Measurements from ENCODE around the gene DLG3. TPM values are rescaled to one million over a fixed set of nuclear protein-coding genes. Genes with fewer than 3 reads are reported as not detected.
"Not testable (repeated sequence)": the region's sequence is repeated elsewhere in the genome, so short reads cannot be mapped to it uniquely, and the experiment has no call there.

Gene DLG3
- total and polyA plus RNA-seq, 5 experiments from 2014 or later, result 2.3 to 6.7 (median 5.6) TPM

GRCh38 chrX:70509078-70509477 is 64.4 kb downstream of the DLG3 start:
- POLR2A ChIA-PET, result no interaction called here
- ATAC-seq (no peak), DNase-seq (no peak)
- H3K4me3 Mint-ChIP-seq, result no peak overlapping the region
- peaks cover 0 to 7% (median 0%) of the 10 kb centered on the region in 9 donors for H3K9me3 Mint-ChIP-seq
- H3K36me3 Mint-ChIP-seq, result peaks cover 0 to 3% (median 0%) of the 10 kb centered on the region in 3 donors
- no peak overlapping the region for H3K27ac Mint-ChIP-seq
- peaks cover 0 to 11% (median 4%) of the 10 kb centered on the region in 5 donors for H3K27me3 Mint-ChIP-seq
- peaks cover 0 to 2% (median 0%) of the 10 kb centered on the region in 4 donors for H3K4me1 Mint-ChIP-seq

- ATAC-seq, H3K4me1 Mint-ChIP-seq, H3K36me3 Mint-ChIP-seq, H3K27ac Mint-ChIP-seq, H3K4me3 Mint-ChIP-seq, DNase-seq, POLR2A ChIA-PET: not testable (repeated sequence)
- Mint-ChIP-seq H3K27me3 (peaks cover 0 to 21% (median 4%) of the 10 kb centered on the region in 5 donors), H3K9me3 (peaks cover 0 to 22% (median 10%) of the 10 kb centered on the region in 9 donors)
Observed at GRCh38 chrX:70515270-70515669, 70.6 kb downstream of the DLG3 start.

- H3K27ac Mint-ChIP-seq, H3K4me3 Mint-ChIP-seq, ATAC-seq, POLR2A ChIA-PET, DNase-seq, H3K4me1 Mint-ChIP-seq, H3K36me3 Mint-ChIP-seq: not testable (repeated sequence)
- Mint-ChIP-seq H3K27me3 (peaks cover 0 to 21% (median 4%) of the 10 kb centered on the region in 5 donors), H3K9me3 (peaks cover 0 to 22% (median 10%) of the 10 kb centered on the region in 9 donors)
Observed at GRCh38 chrX:70515692-70516091, 71.1 kb downstream of the DLG3 start.

GRCh38 chrX:70525733-70526132 is 81.1 kb downstream of the DLG3 start:
- ATAC-seq, result no peak
- peaks cover 0 to 3% (median 0%) of the 10 kb centered on the region in 4 donors for H3K4me1 Mint-ChIP-seq

GRCh38 chrX:70527053-70527452 is 82.4 kb downstream of the DLG3 start:
- H3K4me1 Mint-ChIP-seq, result peaks cover 0 to 3% (median 0%) of the 10 kb centered on the region in 4 donors
- no peak overlapping the region for H3K27ac Mint-ChIP-seq
- H3K36me3 Mint-ChIP-seq, result no peaks in the 10 kb centered on the region
- H3K27me3 Mint-ChIP-seq, result peaks cover 0 to 4% (median 0%) of the 10 kb centered on the region in 5 donors
- ATAC-seq, result no peak
- H3K4me3 Mint-ChIP-seq, result no peak overlapping the region
- H3K9me3 Mint-ChIP-seq, result peaks cover 0 to 2% (median 0%) of the 10 kb centered on the region in 9 donors
- no peak for DNase-seq
- POLR2A ChIA-PET, result no interaction called here

More at GRCh38 chrX:70525733-70526132, 81.1 kb downstream of the DLG3 start:
- Mint-ChIP-seq H3K36me3 (no peaks in the 10 kb centered on the region), H3K27me3 (peaks cover 0 to 1% (median 0%) of the 10 kb centered on the region in 5 donors), H3K9me3 (peaks cover 0 to 10% (median 0%) of the 10 kb centered on the region in 9 donors), H3K27ac (no peak overlapping the region), H3K4me3 (no peak overlapping the region)
- POLR2A ChIA-PET, result no interaction called here
- DNase-seq, result no peak

GRCh38 chrX:70527610-70528345 is 83.1 kb downstream of the DLG3 start:
- H3K4me1 Mint-ChIP-seq, result peaks cover 0 to 3% (median 0%) of the 10 kb centered on the region in 4 donors
- H3K9me3 Mint-ChIP-seq, result no peaks in the 10 kb centered on the region
- DNase-seq, result no peak
- peaks cover 0 to 8% (median 0%) of the 10 kb centered on the region in 5 donors for H3K27me3 Mint-ChIP-seq
- no peak for ATAC-seq
- no peak overlapping the region for H3K27ac Mint-ChIP-seq
- no peak overlapping the region for H3K4me3 Mint-ChIP-seq
- POLR2A ChIA-PET, result no interaction called here
- no peaks in the 10 kb centered on the region for H3K36me3 Mint-ChIP-seq

- Mint-ChIP-seq H3K36me3 (no peaks in the 10 kb centered on the region), H3K9me3 (no peaks in the 10 kb centered on the region), H3K27ac (no peak overlapping the region), H3K4me1 (no peaks in the 10 kb centered on the region), H3K4me3 (no peak overlapping the region), H3K27me3 (peaks cover 6 to 25% (median 16%) of the 10 kb centered on the region in 5 donors)
- ATAC-seq, result no peak
- DNase-seq, result no peak
- POLR2A ChIA-PET, result no interaction called here
Observed at GRCh38 chrX:70535198-70535597, 90.6 kb downstream of the DLG3 start.

GRCh38 chrX:70549429-70549828 is 104.8 kb downstream of the DLG3 start:
- POLR2A ChIA-PET, result no interaction called here
- peaks cover 0 to 5% (median 0%) of the 10 kb centered on the region in 9 donors for H3K9me3 Mint-ChIP-seq
- no peaks in the 10 kb centered on the region for H3K36me3 Mint-ChIP-seq
- DNase-seq, result no peak
- no peak overlapping the region for H3K27ac Mint-ChIP-seq
- ATAC-seq, result no peak
- no peaks in the 10 kb centered on the region for H3K4me1 Mint-ChIP-seq
- no peak overlapping the region for H3K4me3 Mint-ChIP-seq
- no peaks in the 10 kb centered on the region for H3K27me3 Mint-ChIP-seq

- Mint-ChIP-seq H3K4me1 (no peaks in the 10 kb centered on the region), H3K27ac (no peak overlapping the region), H3K4me3 (no peak overlapping the region), H3K36me3 (no peaks in the 10 kb centered on the region), H3K27me3 (no peaks in the 10 kb centered on the region), H3K9me3 (no peaks in the 10 kb centered on the region)
- POLR2A ChIA-PET, result no interaction called here
- no peak for DNase-seq
- no peak for ATAC-seq
Observed at GRCh38 chrX:70552130-70552704, 107.6 kb downstream of the DLG3 start.

GRCh38 chrX:70553516-70553915 is 108.9 kb downstream of the DLG3 start:
- H3K27ac Mint-ChIP-seq, result no peak overlapping the region
- peaks cover 0 to 12% (median 0%) of the 10 kb centered on the region in 9 donors for H3K9me3 Mint-ChIP-seq
- H3K4me1 Mint-ChIP-seq, result no peaks in the 10 kb centered on the region
- H3K27me3 Mint-ChIP-seq, result peaks cover 0 to 1% (median 0%) of the 10 kb centered on the region in 5 donors
- POLR2A ChIA-PET, result no interaction called here
- no peaks in the 10 kb centered on the region for H3K36me3 Mint-ChIP-seq
- no peak for ATAC-seq
- no peak overlapping the region for H3K4me3 Mint-ChIP-seq
- no peak for DNase-seq

GRCh38 chrX:70554081-70554480 is 109.4 kb downstream of the DLG3 start:
- POLR2A ChIA-PET, result no interaction called here
- no peak overlapping the region for H3K27ac Mint-ChIP-seq
- no peak overlapping the region for H3K4me3 Mint-ChIP-seq
- peaks cover 0 to 1% (median 0%) of the 10 kb centered on the region in 5 donors for H3K27me3 Mint-ChIP-seq
- DNase-seq (no peak), ATAC-seq (no peak)
- H3K36me3 Mint-ChIP-seq, result no peaks in the 10 kb centered on the region
- no peaks in the 10 kb centered on the region for H3K4me1 Mint-ChIP-seq
- H3K9me3 Mint-ChIP-seq, result peaks cover 0 to 17% (median 0%) of the 10 kb centered on the region in 9 donors

- H3K9me3 Mint-ChIP-seq, result peaks cover 0 to 17% (median 0%) of the 10 kb centered on the region in 9 donors
- H3K27ac Mint-ChIP-seq, result peak overlapping the region in 1 of 10 donors; percentile 24
- peaks cover 0 to 1% (median 0%) of the 10 kb centered on the region in 5 donors for H3K27me3 Mint-ChIP-seq
- ATAC-seq, result no peak
- DNase-seq, result no peak
- no peaks in the 10 kb centered on the region for H3K36me3 Mint-ChIP-seq
- no peaks in the 10 kb centered on the region for H3K4me1 Mint-ChIP-seq
- no peak overlapping the region for H3K4me3 Mint-ChIP-seq
- POLR2A ChIA-PET, result no interaction called here
Observed at GRCh38 chrX:70554523-70554922, 109.9 kb downstream of the DLG3 start.

- ATAC-seq (no peak), DNase-seq (no peak)
- no peaks in the 10 kb centered on the region for H3K4me1 Mint-ChIP-seq
- peaks cover 0 to 1% (median 0%) of the 10 kb centered on the region in 5 donors for H3K27me3 Mint-ChIP-seq
- H3K27ac Mint-ChIP-seq, result no peak overlapping the region
- POLR2A ChIA-PET, result no interaction called here
- peaks cover 0 to 17% (median 0%) of the 10 kb centered on the region in 9 donors for H3K9me3 Mint-ChIP-seq
- H3K4me3 Mint-ChIP-seq, result no peak overlapping the region
- no peaks in the 10 kb centered on the region for H3K36me3 Mint-ChIP-seq
Observed at GRCh38 chrX:70554948-70555347, 110.3 kb downstream of the DLG3 start.

All from naive thymus-derived CD8-positive, alpha-beta T cell (primary cell).